NCI-H345 (cell line): ENCODE measurements around the gene GRIFIN.

Experiments
- DNase-seq: peaks from one replicate; lab custom pipeline; 2025; lab: John Stamatoyannopoulos, UW

GRIFIN gene

DNA sequence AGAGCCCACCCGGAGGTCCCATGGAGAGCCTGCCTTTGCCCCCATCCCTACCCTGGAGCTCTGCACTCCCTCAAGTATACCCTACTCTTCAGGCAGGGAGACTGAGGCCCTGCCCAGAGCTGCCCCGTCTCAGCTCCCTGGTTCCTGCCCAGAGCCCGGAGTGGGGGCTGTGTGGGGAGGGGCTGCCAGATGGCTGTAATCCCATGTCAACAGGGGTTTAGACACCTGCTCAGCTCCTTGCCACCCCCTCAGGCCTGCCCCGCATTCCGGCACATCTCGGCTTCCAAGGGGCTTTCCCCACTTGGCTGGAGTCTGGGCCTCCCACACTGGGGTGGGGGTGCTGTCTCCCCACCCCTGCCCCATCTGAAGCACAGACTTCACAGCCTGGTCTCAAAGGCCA lies 22.5 kb upstream of the GRIFIN start:
- no peak for DNase-seq

DNA sequence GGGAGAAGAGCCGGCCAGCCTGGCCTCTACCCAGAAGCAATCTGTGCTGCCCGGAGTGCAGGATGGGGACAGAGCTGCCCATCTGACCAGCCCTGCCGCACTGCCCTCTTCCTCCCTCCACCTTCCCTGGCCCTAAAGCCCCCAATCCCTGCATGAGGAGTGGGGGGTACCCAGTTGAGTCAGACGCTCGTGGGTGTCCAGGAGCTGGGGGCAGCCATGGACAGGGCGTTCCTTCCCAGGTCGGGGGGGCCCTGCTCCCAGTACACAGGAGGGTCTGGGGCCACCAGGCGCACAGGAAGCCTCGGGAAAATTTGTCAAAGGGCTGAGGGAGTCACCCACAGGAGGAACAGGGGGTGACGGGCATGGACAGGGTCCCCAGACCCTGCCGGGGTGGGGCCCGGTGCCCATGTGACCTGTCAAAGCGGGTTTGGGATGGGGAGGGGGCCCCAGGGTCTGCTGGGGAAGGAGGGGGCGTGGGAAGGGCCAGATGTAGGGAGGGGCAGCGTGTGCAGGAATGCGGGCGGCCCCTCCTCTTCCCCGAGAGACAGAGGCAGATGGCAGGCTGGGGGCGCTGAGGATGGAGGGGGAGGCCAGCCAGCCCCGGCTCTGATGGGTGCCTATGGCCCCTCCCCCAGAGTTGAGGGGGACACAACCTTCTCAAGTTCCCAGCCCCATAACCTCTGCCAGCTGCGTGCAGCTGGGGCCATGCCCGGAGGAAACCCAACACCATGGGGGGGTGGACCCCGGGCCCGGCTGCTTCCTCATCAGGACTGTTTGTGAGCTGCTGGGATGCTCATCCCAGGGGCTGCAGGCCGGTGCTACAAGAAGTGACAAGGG lies 21.5 kb upstream of the GRIFIN start:
- DNase-seq = no peak

DNA sequence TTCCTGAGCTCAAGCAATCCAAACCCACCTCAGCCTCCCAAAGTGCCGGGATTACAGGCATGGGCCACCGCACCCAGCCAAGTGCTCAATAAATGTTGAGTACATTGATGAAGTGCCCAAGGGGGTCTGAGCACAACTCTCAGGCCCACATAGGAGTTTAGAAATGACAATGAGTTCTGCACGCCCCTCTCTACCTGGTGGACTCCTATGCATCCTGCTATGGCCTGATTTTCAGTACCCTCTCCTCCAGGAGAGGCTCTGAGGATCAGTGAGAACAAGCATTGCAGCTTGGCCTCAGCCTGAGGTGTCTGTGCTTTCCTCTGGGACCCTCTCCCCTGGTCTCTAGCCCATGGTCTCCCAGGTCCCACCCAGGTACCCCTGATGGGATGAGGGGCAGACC lies 20.9 kb upstream of the GRIFIN start:
- no peak for DNase-seq

DNA sequence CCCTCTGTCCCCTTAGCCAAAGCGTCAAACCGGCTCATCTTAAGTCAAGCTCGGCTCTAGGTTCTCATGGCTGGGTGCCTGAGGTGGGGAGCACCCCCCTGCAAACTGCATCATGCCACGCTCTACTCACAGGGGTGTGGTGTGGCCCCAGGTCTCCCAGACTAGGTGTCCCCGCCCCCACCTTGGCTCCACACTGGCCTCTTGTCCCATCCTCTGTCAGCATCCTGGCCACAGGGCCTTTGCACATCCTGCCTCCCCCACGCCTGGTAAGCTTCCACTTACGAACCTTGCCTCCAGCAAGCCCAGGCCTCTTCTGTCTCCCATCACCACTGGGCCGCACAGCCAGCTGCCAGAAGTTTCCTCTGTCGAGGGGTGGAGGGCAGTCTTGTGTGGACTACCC lies 20.2 kb upstream of the GRIFIN start:
- DNase-seq = no peak

DNA sequence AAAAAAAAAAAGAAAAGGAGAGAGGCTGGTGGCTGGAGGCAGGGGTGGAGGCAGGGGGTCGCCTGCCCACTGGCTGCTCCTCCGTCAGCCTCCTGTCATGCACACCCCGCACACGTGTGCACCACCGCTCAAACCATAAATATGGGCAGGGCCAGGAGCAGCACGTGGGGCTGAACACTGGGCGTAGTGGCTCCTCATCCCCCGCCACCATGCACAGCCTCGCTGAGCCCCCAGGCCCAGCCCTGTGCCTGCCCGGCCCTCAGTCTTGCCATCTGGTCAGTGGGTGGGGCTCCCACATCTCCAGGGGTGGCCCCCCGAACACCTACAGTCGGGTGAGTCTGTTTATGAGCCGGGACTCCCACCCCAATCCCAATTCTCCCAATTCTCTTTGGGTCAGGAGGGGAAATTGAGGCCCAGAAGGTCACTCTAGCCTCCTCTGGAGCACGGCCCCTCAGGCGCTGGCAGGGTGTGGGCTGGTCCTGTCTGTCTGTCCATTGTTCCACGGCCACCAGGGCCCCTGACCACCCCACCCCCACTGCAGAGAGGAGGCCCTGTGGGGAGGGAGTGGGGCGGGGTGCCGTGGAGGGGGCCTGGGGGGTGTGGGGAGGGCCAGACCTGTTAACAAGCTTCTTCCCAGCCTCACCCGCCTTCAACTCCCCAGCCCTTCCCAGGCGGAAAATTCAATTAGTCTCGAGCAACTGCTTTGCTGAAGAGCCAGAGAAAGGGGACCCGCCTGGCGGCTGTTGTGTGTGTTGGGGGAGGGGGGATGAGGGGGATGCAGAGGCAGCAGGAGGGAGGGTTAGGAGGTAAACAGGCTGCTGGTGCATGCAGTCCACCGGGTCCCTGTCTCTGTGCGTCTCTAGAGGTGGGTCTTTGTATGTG lies 19.5 kb upstream of the GRIFIN start:
- no peak for DNase-seq

DNA sequence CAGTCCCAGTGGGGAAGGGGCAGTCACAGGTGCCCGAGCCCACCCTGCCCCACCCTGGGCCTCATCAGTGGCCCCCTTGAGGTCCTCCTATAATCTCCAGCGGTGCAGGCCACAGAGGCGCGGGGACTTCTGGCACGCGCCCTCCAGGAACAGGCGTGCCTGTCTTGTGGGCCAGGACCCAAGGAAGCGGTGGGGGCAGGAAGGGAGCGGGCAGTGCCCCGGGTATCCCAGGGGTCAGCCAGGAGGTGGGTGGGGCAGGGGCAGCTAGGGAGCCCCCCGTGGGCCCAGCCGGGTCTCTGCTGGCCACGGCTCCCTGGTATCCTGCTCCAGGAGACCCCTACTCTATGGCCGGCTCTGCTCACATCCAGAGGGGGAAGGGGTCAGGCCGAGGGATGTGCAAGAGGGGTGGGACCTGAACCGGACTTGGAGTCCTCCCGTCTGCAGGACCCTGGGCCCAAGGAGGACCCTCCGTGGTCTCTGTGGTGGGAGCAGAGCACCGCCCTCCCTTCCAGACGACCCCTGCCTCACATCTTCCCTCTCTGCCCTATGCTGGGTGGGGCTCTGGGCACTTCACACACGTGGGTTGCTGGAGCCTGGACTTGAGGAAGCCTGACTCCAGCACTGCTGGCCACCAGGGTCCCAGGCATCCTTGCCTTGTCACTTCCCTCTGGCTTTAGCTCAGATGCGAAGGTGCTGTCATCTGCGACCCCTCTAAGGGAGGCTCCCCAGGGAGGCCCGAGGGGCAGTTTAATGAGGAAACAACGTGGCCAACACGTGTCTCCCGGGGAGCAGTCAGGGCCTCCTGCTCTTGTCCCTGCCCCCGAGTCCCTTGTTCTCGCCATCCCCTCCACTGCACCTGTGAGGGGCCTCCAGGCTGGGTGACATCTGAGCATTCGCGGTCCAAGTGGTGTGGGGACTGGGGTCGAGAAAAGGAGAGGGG lies 18.3 kb upstream of the GRIFIN start:
- DNase-seq = no peak

DNA sequence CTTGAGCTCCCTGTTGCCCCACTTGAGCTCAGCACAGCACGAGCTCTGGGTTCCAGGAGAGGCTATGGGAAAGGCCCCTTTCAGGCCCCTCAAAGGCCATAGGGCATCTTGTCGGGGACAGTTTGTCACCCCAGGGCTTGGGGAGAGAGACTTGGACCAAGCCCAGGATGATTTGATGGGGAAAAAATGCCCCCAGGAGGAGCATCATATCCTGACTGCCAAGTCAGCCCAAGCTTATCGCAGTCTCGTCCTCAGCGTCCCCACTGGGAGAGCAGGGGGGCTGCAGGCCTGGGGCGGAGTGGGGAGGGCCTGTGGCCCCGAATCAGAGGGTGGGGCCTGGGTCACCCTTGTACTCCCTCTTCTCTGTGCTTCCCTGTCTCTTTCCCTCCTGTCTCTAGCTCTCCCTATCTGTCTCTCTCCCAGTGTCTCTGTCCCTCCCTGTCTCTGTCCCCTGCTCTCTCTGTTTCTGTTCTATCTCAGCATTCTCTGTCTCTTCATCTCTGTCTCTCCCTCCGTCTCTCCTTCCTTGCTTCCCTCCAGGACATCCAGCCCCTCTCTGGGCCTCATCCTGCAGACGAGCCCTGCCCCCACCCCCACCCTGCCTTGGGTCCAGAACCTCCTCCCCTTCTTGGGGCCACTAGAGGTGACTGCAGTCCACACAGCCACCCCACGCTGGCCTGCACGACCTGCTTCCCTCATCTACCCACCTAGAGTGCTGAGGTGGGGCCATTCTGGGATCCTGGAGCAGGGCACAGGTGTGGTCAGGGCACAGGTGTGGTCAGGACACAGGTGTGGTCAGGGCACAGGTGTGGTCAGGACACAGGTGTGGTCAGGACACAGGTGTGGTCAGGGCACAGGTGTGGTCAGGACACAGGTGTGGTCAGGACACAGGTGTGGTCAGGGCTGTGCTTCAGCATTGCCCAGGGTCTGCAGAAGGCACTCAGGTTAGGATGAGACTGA lies 17.3 kb upstream of the GRIFIN start:
- no peak for DNase-seq

DNA sequence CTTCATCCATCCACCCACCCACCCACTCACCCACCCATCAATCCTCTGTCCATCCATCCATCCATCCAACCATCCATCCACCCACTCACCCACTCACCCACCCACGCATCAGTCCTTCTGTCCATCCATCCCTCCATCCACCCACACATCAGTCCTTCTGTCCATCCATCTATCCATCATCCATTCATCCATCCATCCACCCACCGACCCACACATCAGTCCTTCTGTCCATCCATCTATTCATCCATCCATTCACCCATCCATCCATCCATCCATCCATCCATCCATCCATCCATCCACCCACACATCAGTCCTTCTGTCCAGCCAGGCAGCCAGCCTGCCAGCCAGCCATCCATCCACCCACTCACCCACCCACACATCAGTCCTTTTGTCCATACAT lies 15.8 kb upstream of the GRIFIN start:
- DNase-seq = no peak

DNA sequence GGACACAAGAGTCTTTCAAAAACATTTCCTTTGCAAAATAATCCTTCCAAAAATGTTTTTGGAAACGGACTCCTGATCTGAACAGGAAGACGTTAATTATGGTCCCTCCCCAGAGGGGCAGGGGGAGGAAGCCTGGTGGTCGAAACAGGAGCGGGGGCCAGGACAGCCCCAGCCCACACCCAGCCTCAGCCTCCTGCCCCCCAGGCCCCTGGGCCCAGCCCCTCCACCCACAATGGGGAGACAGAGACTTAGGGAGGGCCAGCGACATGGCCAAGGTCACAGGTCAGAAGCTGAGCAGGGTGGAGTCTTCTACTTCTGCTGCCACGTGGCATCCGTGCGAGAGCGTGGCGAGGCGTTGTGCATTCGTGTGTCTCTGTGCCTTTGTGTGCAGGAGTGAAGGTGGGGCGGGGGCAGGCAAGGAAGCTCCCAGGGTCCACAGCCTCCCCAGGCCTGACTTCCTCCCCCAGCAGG lies 14.0 kb upstream of the GRIFIN start:
- no peak for DNase-seq

DNA sequence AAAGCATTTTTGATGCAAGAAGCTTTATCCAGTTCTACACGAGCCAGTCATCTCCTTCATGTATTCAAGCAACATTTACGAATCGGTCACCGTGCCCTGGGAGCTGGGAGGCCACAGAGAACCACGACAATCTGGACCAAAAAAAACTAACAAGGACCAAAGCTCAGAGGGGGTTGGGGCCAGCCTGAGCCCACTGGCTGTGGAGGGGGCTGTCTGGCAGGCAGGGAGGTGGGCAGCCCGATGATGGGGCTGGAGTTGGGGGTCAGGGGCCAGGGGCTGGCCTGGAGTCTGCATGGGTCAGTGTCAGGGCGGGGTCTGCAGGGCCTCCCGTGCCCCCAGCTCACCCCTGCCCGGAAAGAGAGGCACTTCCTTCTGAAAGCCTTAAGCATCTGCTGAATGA lies 12.5 kb upstream of the GRIFIN start:
- no peak for DNase-seq

DNA sequence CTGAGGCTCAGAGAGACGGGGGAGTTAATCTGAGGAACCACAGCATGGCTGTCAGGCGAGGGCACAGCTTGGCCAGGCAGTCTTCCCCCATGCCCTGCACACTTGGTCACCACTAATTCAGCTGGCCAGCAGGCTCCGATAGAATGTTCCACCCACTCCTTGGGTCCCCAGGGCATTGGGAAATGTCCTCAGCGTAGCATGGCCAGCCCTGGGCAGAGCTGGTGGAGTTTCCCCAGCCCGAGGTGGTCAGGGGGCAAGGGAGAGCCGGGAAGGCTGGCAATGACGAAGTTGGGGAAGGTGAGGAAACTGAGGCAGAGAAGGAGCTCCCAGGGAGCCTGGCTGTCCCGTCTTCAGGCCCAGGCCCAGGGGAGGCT lies 12.1 kb upstream of the GRIFIN start:
- DNase-seq = no peak

DNA sequence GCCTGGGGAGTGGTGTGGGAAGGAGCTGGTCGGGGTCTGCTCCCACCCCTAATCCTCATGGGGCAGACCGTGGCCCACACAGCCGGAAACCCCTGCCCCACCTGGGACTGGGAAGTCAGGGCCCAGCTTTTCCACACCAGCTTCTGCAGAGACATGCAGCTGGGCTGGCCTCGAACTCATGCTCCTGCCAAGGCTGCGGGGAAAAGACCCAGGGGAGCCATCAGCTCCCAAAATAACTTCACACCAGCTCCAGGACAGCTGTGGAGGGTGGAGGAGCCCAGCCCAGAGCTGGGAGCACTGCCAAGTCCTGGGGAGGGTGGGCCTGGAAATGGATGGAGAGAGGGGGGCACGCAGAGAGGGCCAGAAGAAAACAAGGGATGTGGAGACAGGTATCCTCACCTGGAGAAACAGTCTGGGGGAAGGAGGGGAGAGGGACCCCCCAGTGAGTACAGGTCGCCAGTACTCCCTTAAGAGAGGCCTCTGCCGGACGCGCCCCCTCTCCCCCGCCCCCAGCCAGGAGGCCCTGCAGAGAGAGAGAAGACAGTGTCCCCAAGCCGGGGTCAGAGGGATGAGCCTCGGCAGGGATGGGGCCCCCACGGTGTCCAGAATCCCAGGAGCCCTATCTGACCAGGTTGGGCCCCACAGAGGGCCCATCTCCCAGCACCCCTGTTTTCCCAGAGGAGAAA lies 11.5 kb upstream of the GRIFIN start:
- DNase-seq = no peak

DNA sequence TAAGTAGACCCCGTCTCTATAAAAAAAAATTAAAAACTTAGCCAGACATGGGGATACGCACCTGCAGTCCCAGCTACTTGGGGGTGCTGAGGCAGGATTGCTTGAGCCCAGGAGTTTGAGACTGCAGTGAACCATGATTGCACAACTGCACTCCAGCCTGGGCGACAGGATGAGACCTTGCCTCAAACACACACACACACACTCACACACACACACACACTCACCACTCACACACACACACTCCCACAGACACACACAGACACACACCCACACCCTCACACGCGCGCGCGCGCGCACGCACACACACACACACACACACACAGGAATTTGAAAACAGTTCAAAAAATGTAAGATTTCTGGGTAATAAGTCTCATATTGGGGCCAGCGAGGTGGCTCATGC lies 8.7 kb upstream of the GRIFIN start:
- DNase-seq = no peak

DNA sequence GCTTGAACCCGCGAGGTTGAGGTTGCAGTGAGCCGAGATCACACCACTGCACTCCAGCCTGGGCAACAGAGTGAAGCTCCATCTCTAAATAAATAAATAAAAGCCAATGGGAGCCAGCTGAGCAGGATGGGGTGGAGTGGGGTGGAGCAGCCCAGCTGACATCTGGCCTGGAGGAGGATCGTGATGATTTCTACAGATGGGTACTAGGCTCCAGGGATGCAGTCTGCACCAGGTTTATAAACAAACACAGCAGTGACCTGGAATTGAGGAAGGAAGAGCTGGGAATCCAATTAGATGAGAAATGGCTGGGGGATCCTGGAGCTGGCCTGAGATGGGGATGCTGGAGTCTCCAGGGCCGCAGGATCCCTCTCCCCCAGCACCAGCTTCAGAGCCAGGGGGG lies 7.3 kb upstream of the GRIFIN start:
- no peak for DNase-seq

DNA sequence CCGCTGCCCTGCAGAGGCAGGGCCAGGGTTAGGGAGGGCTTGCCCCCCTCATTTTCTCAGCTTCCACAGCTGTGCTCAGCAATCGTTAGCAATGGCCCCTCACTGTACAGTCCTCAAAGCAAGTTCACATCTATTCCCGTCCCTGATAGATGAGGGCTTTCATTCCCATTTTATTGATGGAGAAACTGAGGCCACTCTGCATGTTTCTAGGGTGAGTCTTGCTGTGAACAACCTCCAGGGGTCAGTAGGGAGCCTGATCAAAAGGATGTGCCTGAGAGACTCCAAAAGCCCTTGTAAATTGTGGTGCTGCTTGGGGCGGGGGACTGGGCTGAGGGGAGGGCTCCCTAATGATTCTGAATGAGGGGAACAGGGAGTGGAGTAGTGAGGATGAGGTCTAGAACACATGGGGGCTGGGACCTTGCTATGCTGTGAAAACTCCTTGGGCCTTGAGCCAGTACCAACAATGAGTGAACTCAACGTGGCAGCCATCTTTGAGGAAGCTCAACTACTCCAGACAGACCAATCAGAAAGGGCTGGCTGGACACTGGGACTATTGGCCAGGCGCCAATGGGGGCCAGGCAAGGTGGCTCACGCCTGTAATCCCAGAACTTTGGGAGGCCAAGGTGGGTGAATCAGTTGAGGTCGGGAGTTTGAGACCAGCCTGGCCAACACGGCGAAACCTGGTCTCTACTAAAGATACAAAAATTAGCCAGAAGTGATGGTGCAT lies 6.7 kb upstream of the GRIFIN start:
- no peak for DNase-seq

DNA sequence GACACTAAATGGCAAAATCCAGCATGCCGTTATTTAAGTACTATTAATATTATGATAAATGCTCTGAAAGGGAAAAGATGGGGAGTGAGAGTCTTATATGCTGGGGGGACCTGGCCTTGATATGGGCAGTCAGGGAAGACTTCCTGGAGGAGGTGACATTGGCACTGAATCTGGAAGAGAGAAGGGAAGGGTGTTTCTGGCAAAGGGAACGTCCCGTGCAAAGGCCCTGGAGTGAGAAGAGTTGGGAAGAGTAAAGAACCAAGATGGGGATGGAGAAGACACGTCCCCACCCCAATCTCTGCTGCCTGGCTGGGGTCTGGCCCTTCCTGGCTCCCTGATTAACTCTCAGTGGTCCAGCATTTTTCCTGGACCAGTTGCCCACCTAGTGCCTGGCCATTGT lies 5.0 kb upstream of the GRIFIN start:
- DNase-seq = no peak

DNA sequence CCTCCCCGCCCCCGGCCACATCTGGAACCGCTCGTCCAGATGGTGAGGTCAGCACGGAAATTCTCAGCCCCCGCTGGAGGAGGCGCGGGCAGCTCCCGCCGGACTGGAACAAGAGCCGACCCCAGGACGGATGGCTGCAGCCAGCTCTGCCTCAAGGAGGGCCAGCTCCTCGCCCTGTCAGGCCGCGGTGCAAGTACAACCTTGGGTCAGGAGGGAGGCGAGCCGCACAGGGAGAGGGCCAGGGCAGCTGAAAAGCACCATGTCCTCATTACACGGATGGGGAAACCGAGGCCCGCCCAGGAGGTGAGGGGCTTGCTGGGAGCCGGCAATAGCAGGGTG lies 3.8 kb upstream of the GRIFIN start:
- no peak for DNase-seq

DNA sequence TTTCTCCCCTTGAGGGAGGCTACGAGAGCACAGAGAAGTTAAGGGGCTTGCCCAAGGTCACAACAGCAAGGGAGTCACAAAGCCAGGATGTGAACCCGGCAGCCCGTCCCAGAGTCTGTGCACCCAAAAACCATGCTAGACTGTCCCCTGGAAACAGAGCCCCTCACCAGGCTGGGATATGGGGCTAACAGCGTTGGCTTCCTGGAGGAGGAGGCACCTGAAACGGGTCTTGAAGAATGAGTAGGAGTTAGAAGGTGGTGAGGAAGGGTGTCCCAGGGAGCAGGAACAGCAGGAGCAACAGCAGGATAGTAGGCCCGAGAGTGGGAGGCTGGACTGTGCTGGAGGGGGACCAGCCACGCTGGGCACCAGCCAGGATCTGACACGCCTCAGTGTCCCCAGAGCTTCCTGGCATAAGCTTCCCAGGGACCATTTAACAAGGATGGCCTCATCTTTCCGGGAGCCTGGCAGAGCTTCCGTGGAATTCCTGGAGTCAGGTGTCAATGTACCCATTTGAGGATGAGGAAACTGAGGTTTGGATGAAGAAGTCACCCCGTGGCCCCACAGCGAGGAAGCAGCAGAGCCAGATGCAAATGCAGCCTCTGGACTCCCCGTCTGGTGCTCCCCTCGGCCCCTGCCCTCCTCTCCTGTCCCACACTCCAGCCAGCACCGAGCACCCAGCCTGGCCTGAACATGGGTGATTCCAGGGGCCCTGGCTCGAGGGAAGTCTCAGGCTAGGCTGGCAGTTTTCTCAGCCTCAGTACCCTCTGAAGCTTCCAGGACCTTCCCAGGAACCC lies 3.3 kb upstream of the GRIFIN start:
- no peak for DNase-seq

DNA sequence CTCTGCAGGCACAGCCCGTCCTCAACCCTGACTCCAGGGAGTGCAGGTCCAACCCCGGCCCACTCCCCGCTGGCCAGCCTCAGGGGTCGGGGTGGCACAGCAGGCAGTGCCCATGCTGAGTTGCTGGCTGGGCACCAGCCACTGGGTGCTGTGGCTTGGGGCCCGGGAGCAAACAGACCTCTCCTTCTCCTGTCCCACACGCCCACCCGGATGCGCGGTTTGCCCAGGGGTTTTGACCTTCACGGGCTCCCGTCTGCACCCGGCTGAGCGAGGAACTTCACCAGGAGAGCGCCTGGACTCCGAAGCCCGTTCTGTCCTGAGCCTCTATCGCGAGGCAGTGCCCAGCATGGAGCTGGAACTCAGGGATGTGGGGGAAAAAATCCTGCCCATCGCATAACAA lies 2.6 kb upstream of the GRIFIN start:
- no peak for DNase-seq
